Activated CD4-positive, alpha-beta T cell treated with anti-CD3 and anti-CD28 coated beads, Interleukin-2, Interleukin-6, amounts not matched to agents 100 ng/mL and 50 ng/mL, durations not matched to agents 16 hours and 8 hours (primary cell): Measurements from ENCODE around the gene TOX2.

Experiments used
- DNase-seq: peaks from one replicate; pipeline ENCODE4 v3.0.0-alpha.2; 2020

TOX2 gene

GRCh38 chr20:44004306-44004915, 89.8 kb downstream of the TOX2 start:
- DNase-seq, result no peak

DNA sequence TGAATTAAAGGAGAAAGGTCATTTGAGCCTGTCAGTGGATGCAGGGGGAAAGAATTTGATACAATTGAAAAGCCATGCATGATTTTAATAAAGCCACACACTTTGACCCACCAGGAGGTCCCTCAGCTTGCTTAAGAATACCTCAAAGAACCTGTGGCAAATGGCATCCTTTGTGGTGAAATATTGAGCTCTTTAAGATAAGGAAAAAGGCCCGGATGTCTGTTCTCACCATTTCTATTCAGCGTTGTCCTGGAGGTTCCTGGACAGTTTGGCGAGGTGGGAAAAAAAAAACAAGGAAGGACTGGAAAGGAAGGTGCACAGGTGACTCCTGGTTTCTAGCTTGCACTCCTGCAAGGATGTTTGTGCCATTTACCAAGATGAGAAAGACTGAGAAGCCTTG, 91.0 kb downstream of the TOX2 start:
- no peak for DNase-seq

DNA sequence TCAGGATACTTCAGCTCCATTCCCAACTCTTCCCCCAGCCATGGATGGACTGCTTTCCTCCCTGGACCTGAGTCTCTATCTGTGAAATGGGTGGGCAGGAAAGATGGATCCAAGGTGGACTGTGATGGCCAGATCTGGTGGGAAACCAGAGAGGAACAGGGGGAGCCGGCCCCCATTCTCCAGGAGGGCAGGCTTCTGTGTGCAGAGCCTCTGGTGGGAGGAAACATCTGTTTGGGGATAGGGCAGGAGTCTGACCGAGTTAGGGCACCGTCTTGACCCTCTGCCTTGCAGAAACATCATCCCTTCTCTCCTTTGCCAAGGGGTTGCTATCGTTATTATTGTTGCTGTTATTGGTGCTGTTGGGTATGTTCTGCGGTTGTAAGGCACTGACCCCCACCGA, 91.5 kb downstream of the TOX2 start:
- DNase-seq, result no peak

DNA sequence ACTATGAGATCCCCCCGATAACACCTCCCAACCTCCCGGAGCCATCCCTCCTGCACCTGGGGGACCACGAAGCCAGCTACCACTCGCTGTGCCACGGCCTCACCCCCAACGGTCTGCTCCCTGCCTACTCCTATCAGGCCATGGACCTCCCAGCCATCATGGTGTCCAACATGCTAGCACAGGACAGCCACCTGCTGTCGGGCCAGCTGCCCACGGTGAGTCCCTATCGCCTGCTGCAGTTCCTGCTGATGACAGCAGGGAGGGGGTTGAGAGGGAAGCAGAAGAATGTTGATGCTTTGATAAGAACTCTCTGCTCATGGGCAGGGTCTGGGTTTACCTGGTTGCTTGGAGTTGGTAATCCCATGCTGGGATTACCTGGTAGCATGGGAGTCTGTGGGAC, 91.9 kb downstream of the TOX2 start:
- no peak for DNase-seq

GRCh38 chr20:44008806-44009678, 94.4 kb downstream of the TOX2 start:
- DNase-seq, result no peak

DNA sequence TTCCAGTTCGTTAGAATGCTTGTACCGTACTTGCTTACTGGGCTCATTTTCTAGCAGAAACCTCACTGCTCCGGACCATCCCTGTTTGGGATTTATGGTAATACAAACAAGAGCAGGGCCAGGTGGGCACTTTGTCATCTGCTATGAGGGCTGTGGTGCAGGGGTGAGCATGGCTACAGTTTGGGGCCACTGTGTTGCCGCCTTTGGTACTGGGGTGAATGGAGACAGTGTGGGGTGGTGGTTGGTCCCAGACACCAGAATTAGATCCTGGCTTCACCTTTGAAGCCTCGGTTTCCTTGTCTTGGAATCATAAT, 95.0 kb downstream of the TOX2 start:
- DNase-seq, result no peak

- no peak for DNase-seq
Observed at GRCh38 chr20:44010162-44010704, 95.6 kb downstream of the TOX2 start.

- no peak for DNase-seq
Observed at GRCh38 chr20:44011251-44011940, 96.7 kb downstream of the TOX2 start.

- no peak for DNase-seq
Observed at GRCh38 chr20:44012466-44013226, 98.0 kb downstream of the TOX2 start.

DNA sequence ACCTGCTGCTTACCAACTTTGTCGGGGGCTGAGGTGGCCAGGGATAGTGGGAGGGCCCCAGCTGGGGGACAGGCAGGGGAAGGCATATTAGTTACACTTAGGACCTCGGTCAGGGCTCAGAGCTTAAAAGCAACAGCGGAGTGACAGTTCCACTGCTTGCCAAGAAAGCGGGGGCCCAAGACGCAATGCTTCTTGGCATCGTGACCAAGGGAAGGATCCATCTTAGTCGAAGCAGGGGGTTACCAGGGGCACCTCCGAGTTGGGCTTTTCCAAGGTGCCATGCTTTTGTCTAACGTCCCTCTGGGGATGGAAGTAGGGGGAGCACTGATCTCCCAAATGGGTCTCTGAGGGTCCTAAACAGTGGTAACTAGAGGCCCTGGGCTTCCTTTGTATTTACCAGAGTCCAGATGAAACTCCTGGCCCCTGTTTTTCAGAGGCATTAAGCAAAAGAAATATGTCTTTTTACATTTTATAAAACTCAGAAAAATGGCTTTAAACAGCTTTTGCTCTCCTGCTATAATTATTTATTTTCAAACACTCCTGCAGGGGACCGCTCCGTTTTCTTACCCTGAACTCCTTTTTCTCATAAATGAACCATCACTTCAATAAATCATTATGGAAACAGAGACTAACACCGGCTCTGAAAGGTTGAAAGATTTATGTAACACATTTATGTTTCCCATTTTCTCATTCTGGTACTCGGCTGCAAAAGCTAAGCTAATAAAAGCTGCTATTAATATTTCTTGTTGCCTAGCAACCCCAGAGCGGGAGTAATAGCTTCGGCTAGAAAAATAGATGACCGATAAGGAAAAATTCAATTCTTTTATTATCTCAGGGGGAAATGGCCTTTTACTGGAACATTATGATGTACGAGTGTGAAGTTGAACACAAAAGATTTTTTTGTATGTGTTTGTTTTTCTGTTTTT, 100.4 kb downstream of the TOX2 start:
- no peak for DNase-seq

DNA sequence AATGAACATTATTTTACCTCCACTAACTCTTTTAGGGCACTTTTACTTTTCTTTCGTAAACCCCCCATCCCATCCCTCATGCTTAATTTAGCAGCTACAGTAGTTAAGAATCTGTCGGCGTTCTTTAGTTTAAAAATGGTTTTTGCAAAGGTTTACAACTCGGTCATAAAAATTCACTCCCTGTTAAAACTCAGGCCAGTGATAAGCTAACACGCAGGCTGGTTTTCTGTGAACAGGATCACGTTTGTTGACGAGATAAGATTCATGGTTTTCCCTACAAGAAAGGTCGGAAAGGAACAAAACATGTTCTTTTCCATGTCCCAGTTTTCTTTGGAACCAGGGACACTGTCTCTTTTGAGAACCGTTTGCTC, 101.1 kb downstream of the TOX2 start:
- DNase-seq, result no peak

- DNase-seq, result no peak
Observed at GRCh38 chr20:44016525-44016924, 101.9 kb downstream of the TOX2 start.

GRCh38 chr20:44017211-44017610, 102.6 kb downstream of the TOX2 start:
- DNase-seq, result no peak

DNA sequence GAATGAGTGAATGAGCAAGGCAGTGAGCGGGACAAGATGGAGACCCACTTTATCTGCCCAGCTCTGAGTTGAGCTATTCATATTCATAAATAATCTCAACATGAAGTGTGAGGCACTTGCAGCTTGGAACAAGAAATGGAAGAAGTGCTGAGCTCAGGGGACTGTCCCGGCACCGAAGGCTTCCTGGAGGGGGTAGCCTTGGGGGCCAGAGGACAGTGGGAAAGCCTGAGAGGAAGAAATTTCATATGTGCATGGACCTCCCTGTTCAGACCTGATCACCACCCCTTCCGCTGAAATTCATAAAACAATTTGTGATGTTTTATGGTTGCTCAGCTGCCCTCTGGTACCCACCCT, 103.2 kb downstream of the TOX2 start:
- no peak for DNase-seq

DNA sequence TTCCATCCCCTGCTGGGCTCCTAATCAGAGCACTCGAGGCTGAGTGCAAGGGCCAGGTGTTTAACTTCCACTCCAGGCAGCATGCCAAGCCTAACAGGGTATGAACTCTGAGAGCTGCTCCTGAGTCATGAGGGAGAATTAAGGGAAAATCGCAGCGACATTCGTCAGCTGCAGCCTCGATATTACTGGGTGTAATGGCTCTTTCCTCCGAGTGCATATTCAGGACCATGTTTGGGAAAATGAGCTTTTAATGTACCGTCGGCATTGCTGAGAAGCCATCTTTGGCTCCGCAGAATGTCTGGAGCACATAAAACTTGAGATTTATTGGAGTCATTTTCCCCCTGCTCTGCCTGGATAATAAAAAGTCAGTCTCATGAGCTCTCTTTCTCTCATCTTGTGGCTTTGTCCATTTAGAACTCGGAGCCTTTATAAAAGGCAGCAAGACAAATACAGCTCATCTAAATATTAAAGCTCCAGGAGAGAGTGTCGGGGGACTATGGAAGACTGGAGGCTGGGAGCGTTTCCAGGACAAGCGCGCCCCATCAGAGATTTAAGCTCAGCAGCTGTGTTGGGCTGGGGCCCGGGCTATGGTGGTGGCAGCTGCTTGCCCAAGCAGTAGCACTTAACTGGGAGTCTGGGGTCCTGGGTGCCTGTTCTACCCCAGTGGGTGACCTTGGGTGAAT, 103.7 kb downstream of the TOX2 start:
- no peak for DNase-seq

GRCh38 chr20:44018942-44019637, 104.4 kb downstream of the TOX2 start:
- no peak for DNase-seq

GRCh38 chr20:44019638-44020335, 105.1 kb downstream of the TOX2 start:
- peak; percentile 76 for DNase-seq

GRCh38 chr20:44020406-44021148, 105.9 kb downstream of the TOX2 start:
- no peak for DNase-seq

GRCh38 chr20:44021186-44021585, 106.5 kb downstream of the TOX2 start:
- no peak for DNase-seq
